NB4 (cell line): ENCODE results near the gene OR2V1.
A peak's percentile ranks its signal among the peaks of the same experiment; 100 is the strongest.

Experiments used
- CTCF ChIP-seq: IDR thresholded peaks from one replicate; pipeline ENCODE4 v1.5.1; 2012; ENCODE audit warnings: low read depth, low read length
- MAX ChIP-seq: IDR thresholded peaks from 2 replicates; pipeline ENCODE4 v1.6.1; 2011; ENCODE audit warnings: low read depth, low read length
- MYC ChIP-seq: IDR thresholded peaks from 2 replicates; pipeline ENCODE4 v1.6.1; 2011; ENCODE audit warnings: low read depth, low read length
- POLR2A ChIP-seq: IDR thresholded peaks from 2 replicates; pipeline ENCODE4 v1.6.1; 2011; ENCODE audit warnings: mild to moderate bottlenecking; ENCODE audit not compliant: insufficient read length; ENCODE audit errors: extremely low read depth

GRCh38 chr5:181173027-181173419 is 42.1 kb upstream of the OR2V1 start:
- TF ChIP-seq CTCF: peak; percentile 19
- no peak for TF ChIP-seq POLR2A
- no peak for TF ChIP-seq MYC
- TF ChIP-seq MAX: no peak
